Left lung (tissue), 10 donors: ENCODE results near the gene TYW3. TPM values are rescaled to one million over a fixed set of nuclear protein-coding genes. Genes with fewer than 3 reads are reported as not detected.

ENCODE experiments used
- ATAC-seq: fragments of 200-7000 bp; cut with Tn5 transposase; one replicate; pipeline ENCODE4 v1.9.1; 2020; ENCODE audit warnings: moderate library complexity
- DNase-seq, 4 donors: peaks; one replicate each; pipeline ENCODE4 v3.0.0-alpha.2; 2013 to 2020
- H3K27ac ChIP-seq, 2 donors: fragments of 200-600 bp; sonication (generic) in 1 of 2; one replicate each; pipeline versions ENCODE4 v1.5.0 to v1.8.0; 2020 to 2021
- H3K27me3 ChIP-seq, 2 donors: fragments of 200-600 bp; sonication (generic) in 1 of 2; one replicate each; pipeline versions ENCODE4 v1.5.0 to v1.8.0; 2020 to 2021
- H3K36me3 ChIP-seq, 2 donors: fragments of 200-600 bp; sonication (generic) in 1 of 2; one replicate each; pipeline versions ENCODE4 v1.5.0 to v1.8.0; 2020 to 2021
- H3K4me1 ChIP-seq, 2 donors: fragments of 200-600 bp; one replicate each; pipeline ENCODE4 v1.8.0; 2021
- H3K4me3 ChIP-seq, 2 donors: fragments of 200-600 bp; sonication (generic) in 1 of 2; one replicate each; pipeline versions ENCODE4 v1.5.0 to v1.8.0; 2020 to 2021; ENCODE audit warnings: mild to moderate bottlenecking in 1 of 2
- H3K9me3 ChIP-seq, 2 donors: fragments of 200-600 bp; sonication (generic) in 1 of 2; one replicate each; pipeline versions ENCODE4 v1.5.0 to v1.8.0; 2020 to 2021
- intact Hi-C, 2 donors: fragments of 100-400 bp; cut with DNase I; formaldehyde crosslinking; loops; one replicate each; pipeline versions ENCODE4 v1.11.2 to v1.14.2; 2022
- polyA plus RNA-seq, 6 donors: library from polyadenylated mRNA; unstranded; fragments of 120-200 nt; gene quantifications; one replicate each; pipeline ENCODE4 v1.2.1, GENCODE V29; 2013; ENCODE audit not compliant: insufficient read length in 6 of 6
- total RNA-seq, 2 donors: library from RNA; stranded (reverse); fragmentation: NEBNext Ultra II Directional; extraction: Animal tissue kit (Norgen Biotek cat#: 25700); gene quantifications; one replicate each; pipeline ENCODE4 v1.2.1, GENCODE V29; 2021
- TF ChIP-seq, protein P1 (sequence below), 2 donors: fragments of 200-600 bp; sonication (generic) in 1 of 2; IDR thresholded peaks; one replicate each; pipeline versions ENCODE4 v1.5.0 to v1.8.0; 2021; ENCODE audit warnings: antibody characterized with exemption in 2 of 2
- donor health status: DM: no; HTN: yes; CAD: no.
- donor health status: DM: no; HTN: no; CAD: no.

TYW3 gene
- total and polyA plus RNA-seq, 8 donors, result 17.8 to 40.7 (median 35.3) TPM

DNA sequence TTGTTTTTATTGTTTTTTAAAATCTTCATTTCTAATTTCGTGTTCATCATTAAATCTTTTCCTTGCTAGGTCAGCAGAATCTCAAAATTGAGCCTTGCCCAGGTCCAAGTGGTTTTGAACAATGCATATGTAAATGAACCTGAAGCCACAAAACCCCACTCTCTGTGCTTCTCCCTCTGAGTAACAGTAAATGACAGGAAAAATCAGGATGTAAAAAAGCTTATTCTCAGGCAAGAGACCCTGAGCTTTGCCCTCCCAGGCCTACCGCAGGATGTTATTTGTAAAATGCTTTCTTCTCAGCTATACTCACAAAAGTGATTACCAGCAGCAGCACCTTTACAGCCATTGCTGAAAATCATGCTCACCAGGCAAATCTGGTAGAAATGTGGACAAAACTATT is 47.6 kb downstream of the TYW3 start:
- Histone ChIP-seq H3K27ac (no peak overlapping the region), H3K9me3 (no peaks in the 10 kb centered on the region), H3K4me1 (no peaks in the 10 kb centered on the region), H3K4me3 (no peak overlapping the region), H3K27me3 (peaks cover under 1 to 6% of the 10 kb centered on the region in 2 donors), H3K36me3 (no peaks in the 10 kb centered on the region)
- TF ChIP-seq, protein P1, sequence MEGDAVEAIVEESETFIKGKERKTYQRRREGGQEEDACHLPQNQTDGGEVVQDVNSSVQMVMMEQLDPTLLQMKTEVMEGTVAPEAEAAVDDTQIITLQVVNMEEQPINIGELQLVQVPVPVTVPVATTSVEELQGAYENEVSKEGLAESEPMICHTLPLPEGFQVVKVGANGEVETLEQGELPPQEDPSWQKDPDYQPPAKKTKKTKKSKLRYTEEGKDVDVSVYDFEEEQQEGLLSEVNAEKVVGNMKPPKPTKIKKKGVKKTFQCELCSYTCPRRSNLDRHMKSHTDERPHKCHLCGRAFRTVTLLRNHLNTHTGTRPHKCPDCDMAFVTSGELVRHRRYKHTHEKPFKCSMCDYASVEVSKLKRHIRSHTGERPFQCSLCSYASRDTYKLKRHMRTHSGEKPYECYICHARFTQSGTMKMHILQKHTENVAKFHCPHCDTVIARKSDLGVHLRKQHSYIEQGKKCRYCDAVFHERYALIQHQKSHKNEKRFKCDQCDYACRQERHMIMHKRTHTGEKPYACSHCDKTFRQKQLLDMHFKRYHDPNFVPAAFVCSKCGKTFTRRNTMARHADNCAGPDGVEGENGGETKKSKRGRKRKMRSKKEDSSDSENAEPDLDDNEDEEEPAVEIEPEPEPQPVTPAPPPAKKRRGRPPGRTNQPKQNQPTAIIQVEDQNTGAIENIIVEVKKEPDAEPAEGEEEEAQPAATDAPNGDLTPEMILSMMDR (IDR thresholded peaks at IDR 0.05), result no peak
- DNase-seq (no peak), ATAC-seq (no peak)
- intact Hi-C loops, result no loop called here

DNA sequence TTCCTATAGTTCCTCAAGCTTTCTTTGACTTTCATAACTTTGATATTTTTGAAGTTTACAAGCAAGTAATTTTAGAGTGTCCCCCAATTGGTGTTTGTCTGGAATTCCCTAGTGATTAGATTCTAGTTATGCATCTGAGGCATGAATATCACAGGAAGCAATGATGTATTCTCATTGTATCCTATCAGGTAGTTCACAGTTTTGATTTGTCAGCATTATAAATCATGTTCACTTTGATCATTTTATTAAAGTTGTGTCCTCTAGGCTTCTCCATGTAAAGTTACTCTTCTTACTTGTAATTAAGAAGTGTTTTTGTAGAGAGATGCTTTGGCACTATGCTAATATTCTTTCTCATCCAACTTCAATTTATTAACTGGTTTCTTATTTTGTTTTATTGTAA is 53.0 kb downstream of the TYW3 start:
- no peak for ATAC-seq
- no peaks in the 10 kb centered on the region for H3K9me3 ChIP-seq
- intact Hi-C loops, result no loop called here

GRCh38 chr1:74790453-74790852 is 57.5 kb downstream of the TYW3 start:
- no peaks in the 10 kb centered on the region for H3K27me3 ChIP-seq
- no peaks in the 10 kb centered on the region for H3K4me1 ChIP-seq
- ATAC-seq (no peak), DNase-seq (no peak)
- intact Hi-C loops, result no loop called here
- no peaks in the 10 kb centered on the region for H3K9me3 ChIP-seq
- H3K4me3 ChIP-seq, result no peak overlapping the region
- H3K36me3 ChIP-seq, result no peaks in the 10 kb centered on the region
- no peak overlapping the region for H3K27ac ChIP-seq
- TF ChIP-seq, protein P1 (IDR thresholded peaks at IDR 0.05), result no peak

More for the DNA sequence above, 53.0 kb downstream of the TYW3 start:
- Histone ChIP-seq H3K36me3 (no peaks in the 10 kb centered on the region), H3K27me3 (no peaks in the 10 kb centered on the region), H3K4me3 (no peak overlapping the region), H3K4me1 (no peaks in the 10 kb centered on the region), H3K27ac (no peak overlapping the region)
- no peak for DNase-seq
- TF ChIP-seq, protein P1 (IDR thresholded peaks at IDR 0.05), result no peak

GRCh38 chr1:74791491-74791890 is 58.5 kb downstream of the TYW3 start:
- DNase-seq, result no peak
- ATAC-seq, result no peak
- Histone ChIP-seq H3K9me3 (no peaks in the 10 kb centered on the region), H3K27me3 (no peaks in the 10 kb centered on the region), H3K27ac (no peak overlapping the region), H3K36me3 (no peaks in the 10 kb centered on the region), H3K4me3 (no peak overlapping the region), H3K4me1 (no peaks in the 10 kb centered on the region)
- intact Hi-C loops, result no loop called here
- TF ChIP-seq, protein P1 (IDR thresholded peaks at IDR 0.05), result no peak

DNA sequence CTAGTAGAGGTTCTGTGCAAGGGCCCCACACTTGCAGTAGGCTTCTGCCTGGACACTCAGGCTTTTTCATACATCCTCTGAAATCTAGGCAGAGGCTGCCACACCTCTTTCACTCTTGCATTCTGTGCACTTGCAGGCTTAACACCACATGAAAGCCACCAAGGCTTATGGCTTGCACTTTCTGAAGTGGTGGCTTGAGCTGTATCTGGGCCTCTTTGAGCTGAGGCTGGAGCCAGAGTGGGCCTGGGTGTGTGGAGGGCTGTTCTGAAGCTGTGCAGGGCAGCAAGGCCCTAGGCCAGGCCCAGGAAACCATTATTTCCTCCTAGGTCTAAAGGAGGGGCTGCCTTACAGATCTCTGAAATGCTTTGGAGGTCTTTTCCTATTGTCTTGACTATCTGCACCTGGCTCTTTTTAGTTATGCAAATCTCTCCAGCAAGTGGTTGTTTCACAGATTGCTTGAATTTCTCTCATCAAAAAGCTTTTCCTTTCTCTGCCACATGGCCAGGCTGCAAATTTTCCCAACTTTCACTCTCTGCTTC is 66.2 kb downstream of the TYW3 start:
- no peak overlapping the region for H3K4me3 ChIP-seq
- H3K27me3 ChIP-seq, result no peaks in the 10 kb centered on the region
- H3K27ac ChIP-seq, result no peak overlapping the region
- H3K9me3 ChIP-seq, result peaks cover 0 to 13% of the 10 kb centered on the region in 2 donors
- H3K4me1 ChIP-seq, result no peaks in the 10 kb centered on the region
- DNase-seq, result no peak
- intact Hi-C loops, result no loop called here
- TF ChIP-seq, protein P1 (IDR thresholded peaks at IDR 0.05), result no peak
- no peaks in the 10 kb centered on the region for H3K36me3 ChIP-seq
- ATAC-seq, result no peak
